Nephron (organoid): Measurements from ENCODE around the gene FAM200C.

Experiments
- H3K27ac Mint-ChIP-seq, 3 experiments: 2 replicates each; pipeline ENCODE4 v1.8.0; 2020; ENCODE audit warnings: mixed read lengths in 3 of 3, mild to moderate bottlenecking in 2 of 3, moderate library complexity in 1 of 3
- H3K27me3 Mint-ChIP-seq: 2 replicates; pipeline ENCODE4 v1.8.0; 2021; ENCODE audit warnings: low read depth, mild to moderate bottlenecking, moderate library complexity, mixed read lengths
- H3K36me3 Mint-ChIP-seq: 2 replicates; pipeline ENCODE4 v1.8.0; 2020; ENCODE audit warnings: low read depth, mixed read lengths
- H3K4me1 Mint-ChIP-seq: 2 replicates; pipeline ENCODE4 v1.8.0; 2020; ENCODE audit warnings: mixed read lengths
- H3K4me3 Mint-ChIP-seq, 3 experiments: 2 replicates each; pipeline ENCODE4 v1.8.0; 2020; ENCODE audit warnings: mild to moderate bottlenecking in 3 of 3, mixed read lengths in 3 of 3, moderate library complexity in 2 of 3
- H3K9me3 Mint-ChIP-seq: 2 replicates; pipeline ENCODE4 v1.8.0; 2020; ENCODE audit warnings: mixed read lengths
- CTCF ChIP-seq, 3 experiments: fragments of 200-600 bp; sonication (generic); IDR thresholded peaks; one replicate each; pipeline ENCODE4 v1.5.0; 2021; ENCODE audit warnings: antibody characterized with exemption in 3 of 3; ENCODE audit not compliant: unreplicated experiment in 3 of 3

FAM200C gene

GRCh38 chr5:160390787-160391696, 8.8 kb downstream of the FAM200C start:
- Mint-ChIP-seq H3K9me3 (peaks cover 26% of the 10 kb centered on the region), H3K27ac (no peak overlapping the region), H3K27me3 (no peaks in the 10 kb centered on the region), H3K4me3 (no peak overlapping the region), H3K4me1 (peaks cover 10% of the 10 kb centered on the region), H3K36me3 (peaks cover 36% of the 10 kb centered on the region)
- peak; percentile 27 to 61 (median 38) for TF ChIP-seq CTCF (IDR thresholded peaks at IDR 0.05; ENCODE audit: unreplicated experiment in 3 of 3)

GRCh38 chr5:160387445-160387844, 12.4 kb downstream of the FAM200C start:
- TF ChIP-seq CTCF (IDR thresholded peaks at IDR 0.05; ENCODE audit: unreplicated experiment in 3 of 3) = no peak
- Mint-ChIP-seq H3K4me3 (no peak overlapping the region), H3K27me3 (no peaks in the 10 kb centered on the region), H3K4me1 (peaks cover 16% of the 10 kb centered on the region), H3K36me3 (peaks cover 39% of the 10 kb centered on the region), H3K27ac (no peak overlapping the region), H3K9me3 (peaks cover 26% of the 10 kb centered on the region)

GRCh38 chr5:160385496-160385895, 14.4 kb downstream of the FAM200C start:
- no peak overlapping the region for H3K4me3 Mint-ChIP-seq
- H3K36me3 Mint-ChIP-seq = peaks cover 36% of the 10 kb centered on the region
- H3K4me1 Mint-ChIP-seq = peaks cover 23% of the 10 kb centered on the region
- peaks cover 23% of the 10 kb centered on the region for H3K9me3 Mint-ChIP-seq
- H3K27ac Mint-ChIP-seq = no peak overlapping the region
- no peaks in the 10 kb centered on the region for H3K27me3 Mint-ChIP-seq
- no peak for TF ChIP-seq CTCF (IDR thresholded peaks at IDR 0.05; ENCODE audit: unreplicated experiment in 3 of 3)

- peaks cover 23% of the 10 kb centered on the region for H3K9me3 Mint-ChIP-seq
- H3K4me1 Mint-ChIP-seq = peaks cover 29% of the 10 kb centered on the region
- H3K27me3 Mint-ChIP-seq = no peaks in the 10 kb centered on the region
- TF ChIP-seq CTCF (IDR thresholded peaks at IDR 0.05; ENCODE audit: unreplicated experiment in 3 of 3) = no peak
- no peak overlapping the region for H3K4me3 Mint-ChIP-seq
- peaks cover 36% of the 10 kb centered on the region for H3K36me3 Mint-ChIP-seq
- H3K27ac Mint-ChIP-seq = no peak overlapping the region
Observed at GRCh38 chr5:160384681-160385080, 15.2 kb downstream of the FAM200C start.

- no peak overlapping the region for H3K4me3 Mint-ChIP-seq
- no peak overlapping the region for H3K27ac Mint-ChIP-seq
- H3K27me3 Mint-ChIP-seq = no peaks in the 10 kb centered on the region
- peaks cover 39% of the 10 kb centered on the region for H3K4me1 Mint-ChIP-seq
- TF ChIP-seq CTCF (IDR thresholded peaks at IDR 0.05; ENCODE audit: unreplicated experiment in 3 of 3) = no peak
- H3K36me3 Mint-ChIP-seq = peaks cover 15% of the 10 kb centered on the region
- H3K9me3 Mint-ChIP-seq = peaks cover 5% of the 10 kb centered on the region
Observed at GRCh38 chr5:160382346-160382745, 17.5 kb downstream of the FAM200C start.

- Mint-ChIP-seq H3K27me3 (peaks cover 3% of the 10 kb centered on the region), H3K4me3 (no peak overlapping the region), H3K4me1 (peaks cover 31% of the 10 kb centered on the region), H3K9me3 (no peaks in the 10 kb centered on the region), H3K27ac (no peak overlapping the region), H3K36me3 (no peaks in the 10 kb centered on the region)
- TF ChIP-seq CTCF (IDR thresholded peaks at IDR 0.05; ENCODE audit: unreplicated experiment in 3 of 3) = no peak
Observed at GRCh38 chr5:160380041-160380440, 19.8 kb downstream of the FAM200C start.
